Vagina (tissue), 2 donors: ENCODE data around the gene ANKRD24. TPM values are rescaled to one million over a fixed set of nuclear protein-coding genes. Genes with fewer than 3 reads are reported as not detected.

Experiments used
- DNase-seq, 2 donors: peaks; one replicate each; pipeline ENCODE4 v3.0.0-alpha.2; 2017; ENCODE audit errors: extremely low spot score in 2 of 2
- H3K27ac ChIP-seq: fragments of 200-600 bp; sonication (generic); one replicate; pipeline ENCODE4 v1.5.1; 2019
- H3K27me3 ChIP-seq: fragments of 200-600 bp; sonication (generic); one replicate; pipeline ENCODE4 v1.5.1; 2019
- H3K36me3 ChIP-seq, 2 donors: fragments of 200-600 bp; sonication (generic); one replicate each; pipeline ENCODE4 v1.5.1; 2017 to 2019
- H3K4me1 ChIP-seq: fragments of 200-600 bp; sonication (generic); one replicate; pipeline ENCODE4 v1.5.1; 2019
- H3K4me3 ChIP-seq, 2 donors: fragments of 200-600 bp; sonication (generic); 1 replicate in 1 of 2; 2 replicates in 1 of 2; pipeline ENCODE4 v1.5.1; 2016 to 2019
- H3K9me3 ChIP-seq: fragments of 200-600 bp; sonication (generic); one replicate; pipeline ENCODE4 v1.5.1; 2019
- CTCF ChIP-seq, 3 experiments: fragments of 450-650 bp in 2 of 3; fragments of 200-600 bp in 1 of 3; sonication (generic) in 1 of 3; IDR thresholded peaks; one replicate each; pipeline ENCODE4 v1.5.1; 2017 to 2019; ENCODE audit warnings: antibody characterized with exemption in 3 of 3, mild to moderate bottlenecking in 2 of 3, moderate library complexity in 2 of 3
- POLR2A ChIP-seq, 2 donors: fragments of 450-650 bp; IDR thresholded peaks; one replicate each; pipeline ENCODE4 v1.6.1; 2017; ENCODE audit warnings: antibody characterized with exemption in 2 of 2, mild to moderate bottlenecking in 2 of 2, moderate library complexity in 2 of 2
- POLR2AphosphoS5 ChIP-seq, 2 donors: sonication (generic); formaldehyde crosslinking; IDR thresholded peaks; one replicate each; pipeline ENCODE4 v1.9.0; 2017; ENCODE audit warnings: antibody characterized with exemption in 2 of 2, mild to moderate bottlenecking in 2 of 2, low read depth in 1 of 2; ENCODE audit not compliant: insufficient read depth in 1 of 2
- intact Hi-C: fragments of 100-400 bp; cut with DNase I; formaldehyde crosslinking; loops from one replicate; pipeline ENCODE4 v1.15.1; 2023
- total RNA-seq: library from RNA; depleted of rRNA; stranded (reverse); fragments of >200 nt; gene quantifications from one replicate; pipeline ENCODE4 v1.2.3, GENCODE V29; 2016

Gene ANKRD24
- total RNA-seq, 1 donor from 2014 or later, result 0.25 TPM

DNA sequence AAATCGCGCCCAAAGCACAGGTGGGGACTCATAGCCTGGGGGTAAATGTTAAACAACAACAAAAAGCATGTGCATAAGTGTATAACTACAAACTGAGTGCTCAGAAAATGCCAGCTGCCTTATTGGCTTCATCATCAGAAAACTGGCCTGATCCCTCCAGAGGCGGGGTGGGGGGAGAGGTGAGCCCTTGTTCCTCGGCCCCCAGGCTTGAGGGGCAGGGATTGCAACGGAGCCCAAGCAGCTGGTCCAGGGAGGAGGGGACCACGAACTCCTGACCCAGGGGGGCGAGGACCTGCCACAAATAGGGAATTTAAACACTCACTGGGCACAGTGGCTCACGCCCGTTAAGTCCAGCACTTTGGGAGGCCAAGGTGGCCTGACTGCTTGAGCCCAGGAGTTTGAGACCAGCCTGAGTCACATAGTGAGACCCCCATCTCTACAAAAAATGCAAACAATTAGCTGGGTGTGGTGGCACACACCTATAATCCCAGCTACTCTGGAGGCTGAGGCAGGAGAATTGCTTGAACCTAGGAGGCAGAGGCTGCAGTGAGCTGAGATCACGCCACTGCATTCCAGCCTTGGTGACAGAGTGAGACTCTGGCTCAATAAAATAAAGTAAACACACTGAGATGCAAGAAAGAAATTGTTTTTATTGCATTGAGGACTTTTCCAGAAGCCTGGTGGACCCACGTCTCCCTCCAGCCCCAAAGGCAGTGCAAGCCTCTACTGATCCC lies 8.8 kb upstream of the ANKRD24 start:
- intact Hi-C loops, result no loop called here

DNA sequence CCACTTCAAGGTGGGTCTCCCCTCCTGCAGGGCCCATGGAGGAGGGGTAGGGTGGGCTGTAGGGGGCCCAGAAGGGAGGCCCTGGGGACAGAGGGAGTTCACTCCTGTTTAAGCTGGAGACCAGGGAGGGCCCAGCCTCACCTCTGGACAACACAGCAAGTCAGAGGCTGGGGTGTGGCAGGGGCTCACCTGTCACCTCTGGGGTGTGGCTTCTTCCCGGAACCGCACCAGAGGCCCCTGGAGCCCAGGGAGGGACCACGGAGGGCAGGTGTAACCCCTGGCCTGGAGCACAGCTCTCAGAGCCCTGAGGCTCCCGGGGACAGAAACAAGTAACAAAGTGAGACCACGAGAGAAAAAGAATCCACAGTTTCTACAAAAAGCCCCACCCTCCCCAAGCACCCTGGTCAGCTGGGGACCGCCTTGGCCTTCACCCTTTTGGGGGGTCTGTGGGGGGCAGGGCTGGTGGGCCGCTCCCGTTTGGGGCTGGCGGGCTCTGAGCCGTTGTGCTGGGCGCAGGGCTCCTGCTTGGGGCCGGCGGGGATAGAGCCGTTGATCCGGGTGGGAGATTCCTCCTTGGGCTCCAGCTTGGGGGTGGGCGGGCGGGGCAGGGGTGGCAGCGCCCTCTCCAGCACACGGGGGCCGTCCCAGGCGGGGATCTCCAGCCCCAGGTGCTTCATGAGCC lies 8.1 kb upstream of the ANKRD24 start:
- no peaks in the 10 kb centered on the region for H3K4me1 ChIP-seq
- intact Hi-C loops, result no loop called here
- TF ChIP-seq POLR2AphosphoS5 (IDR thresholded peaks at IDR 0.05; ENCODE audit: insufficient read depth in 1 of 2, low read depth in 1 of 2), result no peak
- TF ChIP-seq POLR2A (IDR thresholded peaks at IDR 0.05), result no peak
- no peak overlapping the region for H3K4me3 ChIP-seq
- DNase-seq, result no peak
- no peak overlapping the region for H3K27ac ChIP-seq
- H3K27me3 ChIP-seq, result no peaks in the 10 kb centered on the region
- H3K9me3 ChIP-seq, result no peaks in the 10 kb centered on the region
- H3K36me3 ChIP-seq, result peaks cover 0 to 31% of the 10 kb centered on the region in 2 donors

More for the DNA sequence above, 8.8 kb upstream of the ANKRD24 start:
- no peak overlapping the region for H3K4me3 ChIP-seq
- no peak for TF ChIP-seq POLR2AphosphoS5 (IDR thresholded peaks at IDR 0.05; ENCODE audit: insufficient read depth in 1 of 2, low read depth in 1 of 2)
- TF ChIP-seq CTCF (IDR thresholded peaks at IDR 0.05), result no peak
- no peak for TF ChIP-seq POLR2A (IDR thresholded peaks at IDR 0.05)
- no peak for DNase-seq
- no peaks in the 10 kb centered on the region for H3K4me1 ChIP-seq
- H3K27me3 ChIP-seq, result no peaks in the 10 kb centered on the region
- H3K9me3 ChIP-seq, result no peaks in the 10 kb centered on the region
- peaks cover 0 to 26% of the 10 kb centered on the region in 2 donors for H3K36me3 ChIP-seq
- H3K27ac ChIP-seq, result no peak overlapping the region

GRCh38 chr19:4174895-4175668 lies 7.4 kb upstream of the ANKRD24 start:
- Histone ChIP-seq H3K27me3 (no peaks in the 10 kb centered on the region), H3K9me3 (no peaks in the 10 kb centered on the region), H3K36me3 (peaks cover 0 to 33% of the 10 kb centered on the region in 2 donors), H3K27ac (no peak overlapping the region), H3K4me1 (no peaks in the 10 kb centered on the region), H3K4me3 (no peak overlapping the region)
- no peak for TF ChIP-seq POLR2AphosphoS5 (IDR thresholded peaks at IDR 0.05; ENCODE audit: insufficient read depth in 1 of 2, low read depth in 1 of 2)
- intact Hi-C loops, result no loop called here
- DNase-seq, result no peak

GRCh38 chr19:4175669-4175931 lies 6.9 kb upstream of the ANKRD24 start:
- H3K27me3 ChIP-seq, result no peaks in the 10 kb centered on the region
- TF ChIP-seq CTCF (IDR thresholded peaks at IDR 0.05) (no peak), POLR2A (IDR thresholded peaks at IDR 0.05) (no peak), POLR2AphosphoS5 (IDR thresholded peaks at IDR 0.05; ENCODE audit: insufficient read depth in 1 of 2, low read depth in 1 of 2) (no peak)
- H3K27ac ChIP-seq, result no peak overlapping the region
- H3K9me3 ChIP-seq, result no peaks in the 10 kb centered on the region
- intact Hi-C loops, result no loop called here
- H3K36me3 ChIP-seq, result peaks cover 0 to 39% of the 10 kb centered on the region in 2 donors
- no peak for DNase-seq
- no peak overlapping the region for H3K4me3 ChIP-seq
- H3K4me1 ChIP-seq, result peaks cover 5% of the 10 kb centered on the region

DNA sequence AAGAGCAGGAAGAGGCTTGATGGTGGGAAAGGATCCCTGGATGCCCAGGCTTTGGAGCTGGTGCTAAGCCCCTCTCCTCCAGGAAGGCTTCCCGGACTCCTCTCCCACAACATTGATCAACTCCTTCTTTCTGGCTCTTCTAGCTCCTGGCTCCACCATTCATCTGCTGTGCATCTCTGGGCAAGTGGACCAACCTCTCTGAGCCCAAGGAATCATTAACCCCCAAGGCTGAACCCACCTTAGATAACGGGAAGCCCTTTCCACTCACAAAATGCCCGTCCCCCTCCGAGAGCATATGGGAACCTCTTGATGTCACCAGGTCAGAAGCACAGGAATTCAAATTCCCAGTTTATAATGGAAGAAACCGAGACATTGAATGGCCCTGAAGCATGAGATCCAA lies 5.3 kb upstream of the ANKRD24 start:
- Histone ChIP-seq H3K4me1 (peaks cover 21% of the 10 kb centered on the region), H3K27me3 (no peaks in the 10 kb centered on the region), H3K36me3 (peaks cover 0 to 40% of the 10 kb centered on the region in 2 donors), H3K4me3 (no peak overlapping the region), H3K27ac (no peak overlapping the region), H3K9me3 (no peaks in the 10 kb centered on the region)
- no peak for DNase-seq
- intact Hi-C loops, result no loop called here
- TF ChIP-seq POLR2A (IDR thresholded peaks at IDR 0.05), result no peak
- no peak for TF ChIP-seq POLR2AphosphoS5 (IDR thresholded peaks at IDR 0.05; ENCODE audit: insufficient read depth in 1 of 2, low read depth in 1 of 2)
- TF ChIP-seq CTCF (IDR thresholded peaks at IDR 0.05), result no peak
